ENCODE measurements around the gene MT3.

MT3 gene

DNA sequence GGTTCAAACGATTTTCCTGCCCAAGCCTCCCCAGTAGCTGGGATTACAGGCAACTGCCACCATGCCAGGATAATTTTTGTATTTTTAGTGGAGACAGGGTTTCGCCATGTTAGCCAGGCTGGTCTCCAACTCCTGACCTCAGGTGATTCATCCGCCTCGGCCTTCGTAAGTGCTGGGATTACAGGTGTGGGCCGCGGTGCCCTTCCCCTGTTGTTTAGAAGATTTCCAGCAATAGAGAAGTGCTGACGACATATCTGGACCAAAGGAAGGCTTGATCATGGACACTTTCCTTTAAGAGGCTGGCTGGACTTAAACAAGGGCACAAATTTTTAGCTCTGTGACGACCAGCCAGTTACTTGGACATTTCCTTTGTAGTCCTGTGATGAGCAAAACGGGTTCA is 41.9 kb downstream of the MT3 start:
- DNase-seq (ENCODE audit: low spot score): no peak

DNA sequence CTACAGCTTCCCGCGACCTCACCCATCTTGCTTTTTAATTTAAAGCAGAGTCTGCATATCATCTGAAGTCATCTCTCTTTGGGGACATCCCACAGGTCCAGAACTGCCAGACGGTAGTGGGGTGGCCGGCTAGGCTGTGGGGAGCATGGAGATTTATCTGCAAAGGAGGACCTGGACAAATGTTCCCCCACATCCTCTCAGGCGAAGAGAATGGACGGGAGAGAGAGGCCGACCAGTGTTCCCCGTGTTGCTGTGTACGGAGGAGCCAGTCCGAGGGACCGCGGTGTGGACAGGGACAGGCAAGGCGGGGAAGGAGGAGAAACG is 42.5 kb downstream of the MT3 start:
- no peak for DNase-seq (ENCODE audit: low spot score)

DNA sequence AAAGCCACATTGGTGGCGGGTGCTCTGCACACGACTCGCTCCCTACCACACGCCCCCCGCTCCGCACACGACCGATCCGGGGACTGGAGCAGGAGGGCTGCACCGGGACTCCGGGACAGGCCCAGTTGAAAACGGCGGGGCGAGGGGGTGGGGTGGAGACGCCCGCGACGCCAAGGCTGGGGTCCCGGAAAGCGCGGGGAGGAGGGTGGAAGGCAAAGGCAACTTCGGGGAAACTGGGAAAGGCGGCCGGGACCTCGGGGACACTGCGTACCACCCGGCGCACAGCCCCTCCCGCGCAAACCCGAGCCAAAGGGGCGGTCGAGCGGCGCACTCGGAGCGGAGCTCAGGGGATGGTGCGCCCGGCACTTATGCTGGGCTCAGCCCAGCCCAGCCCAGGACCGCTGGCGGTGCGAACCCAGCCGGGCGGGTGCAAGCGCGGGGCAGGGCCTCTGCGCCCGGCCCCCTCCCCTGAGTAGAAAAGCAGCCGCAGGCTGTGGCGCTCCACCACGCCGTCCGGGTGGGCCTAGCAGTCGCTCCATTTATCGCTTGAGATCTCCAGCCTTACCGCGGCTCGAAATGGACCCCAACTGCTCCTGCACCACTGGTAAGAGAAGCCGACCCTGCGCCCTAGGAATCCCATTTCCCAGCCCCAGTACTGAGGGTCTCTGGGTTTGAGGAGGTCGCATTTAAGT is 43.0 kb downstream of the MT3 start, which contains the start of gene MT1M:
MT1M (plus strand) TSS at position 504 of the 692 bp plus-strand sequence; CDS start at position 577, 73 bp downstream.
- no peak for DNase-seq (ENCODE audit: low spot score)

DNA sequence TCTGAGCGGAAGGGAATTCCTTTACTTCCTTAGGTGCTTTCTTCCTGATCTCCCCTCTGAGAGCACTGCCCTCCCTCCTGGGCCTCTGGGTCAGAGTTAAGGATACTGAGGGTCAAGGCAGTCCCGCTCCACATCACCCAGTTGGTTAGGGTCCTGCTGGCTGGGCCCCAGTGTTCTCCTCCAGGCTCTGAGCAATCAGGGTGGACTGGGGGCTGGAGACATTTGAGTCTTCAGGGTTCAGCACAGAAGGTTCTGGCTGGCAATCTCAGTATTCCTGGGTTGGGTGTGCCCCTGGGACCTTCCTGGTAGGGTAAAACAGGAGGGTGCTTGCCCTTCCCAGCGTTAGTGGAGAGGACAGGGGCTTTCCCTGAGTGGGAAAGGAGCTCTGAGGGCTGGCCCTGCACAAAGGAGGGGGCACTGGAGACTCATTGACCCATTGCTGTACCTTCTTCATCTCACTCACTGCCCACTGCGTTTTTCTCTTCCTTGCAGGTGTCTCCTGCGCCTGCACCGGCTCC is 43.6 kb downstream of the MT3 start:
- no peak for DNase-seq (ENCODE audit: low spot score)

DNA sequence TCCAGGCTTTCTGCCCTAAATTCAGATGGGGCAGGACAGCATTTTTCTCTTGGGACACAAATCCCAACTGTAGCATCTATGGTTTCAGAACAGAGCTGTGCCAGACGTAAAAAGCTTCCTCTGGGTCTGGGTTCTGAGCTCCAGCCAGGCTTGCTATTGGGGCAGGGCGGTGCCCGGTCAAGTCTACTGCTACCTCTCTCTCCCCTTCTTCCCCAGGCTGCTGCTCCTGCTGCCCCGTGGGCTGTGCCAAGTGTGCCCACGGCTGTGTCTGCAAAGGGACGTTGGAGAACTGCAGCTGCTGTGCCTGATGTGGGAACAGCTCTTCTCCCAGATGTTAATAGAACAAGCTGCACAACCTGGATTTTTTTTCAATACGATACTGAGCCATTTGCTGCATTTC is 44.2 kb downstream of the MT3 start:
- DNase-seq (ENCODE audit: low spot score): no peak

DNA sequence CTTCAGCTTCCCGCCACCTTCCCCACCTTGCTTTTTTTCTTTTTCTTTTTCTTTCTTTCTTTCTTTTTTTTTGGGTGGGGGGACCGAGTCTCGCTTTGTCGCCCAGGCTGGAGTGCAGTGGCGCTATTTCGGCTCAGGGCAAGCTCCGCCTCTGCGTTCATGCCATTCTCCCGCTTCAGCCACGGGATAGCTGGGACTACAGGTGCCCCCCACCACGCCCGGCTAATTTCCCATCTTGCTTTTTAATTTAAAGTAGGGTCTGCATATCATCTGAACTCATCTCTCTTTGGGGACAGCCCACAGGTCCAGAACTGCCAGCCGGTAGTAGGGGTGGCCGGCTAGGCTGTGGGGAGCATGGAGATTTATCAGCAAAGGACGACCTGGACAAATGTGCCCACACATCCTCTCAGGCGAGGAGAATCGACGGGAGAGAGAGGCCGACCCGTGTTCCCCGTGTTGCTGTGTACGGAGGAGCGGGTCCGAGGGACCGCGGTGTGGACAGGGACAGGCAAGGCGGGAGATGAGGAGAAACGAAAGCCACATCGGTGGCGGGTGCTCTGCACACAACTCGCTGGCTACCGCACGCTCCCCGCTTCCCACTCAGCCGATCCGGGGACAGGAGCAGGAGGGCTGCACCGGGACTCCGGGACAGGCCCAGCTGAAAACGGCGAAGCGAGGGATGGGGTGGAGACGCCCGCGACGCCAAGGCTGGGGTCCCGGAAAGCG is 45.5 kb downstream of the MT3 start:
- no peak for DNase-seq (ENCODE audit: low spot score)

DNA sequence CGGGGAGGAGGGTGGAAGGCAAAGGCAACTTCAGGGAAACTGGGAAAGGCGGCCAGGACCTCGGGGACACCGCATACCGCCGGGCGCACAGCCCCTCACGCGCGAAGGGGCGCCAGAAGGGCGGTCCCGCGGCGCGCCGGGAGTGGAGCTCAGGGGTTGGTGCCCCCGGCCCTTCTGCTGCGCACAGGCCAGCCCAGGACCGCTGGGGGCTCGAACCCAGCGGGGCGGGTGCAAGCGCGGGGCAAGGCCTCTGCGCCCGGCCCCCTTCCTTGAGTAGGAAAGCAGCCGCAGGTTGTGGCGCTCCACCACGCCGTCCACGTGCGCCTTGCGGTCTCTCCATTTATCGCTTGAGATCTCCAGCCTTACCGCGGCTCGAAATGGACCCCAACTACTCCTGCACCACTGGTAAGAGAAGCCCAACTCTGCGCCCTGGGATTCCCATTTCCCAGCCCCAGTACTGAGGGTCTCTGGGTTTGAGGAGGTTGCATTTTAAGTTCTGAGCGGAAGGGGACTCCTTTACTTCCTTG is 46.2 kb downstream of the MT3 start:
- DNase-seq (ENCODE audit: low spot score): no peak

DNA sequence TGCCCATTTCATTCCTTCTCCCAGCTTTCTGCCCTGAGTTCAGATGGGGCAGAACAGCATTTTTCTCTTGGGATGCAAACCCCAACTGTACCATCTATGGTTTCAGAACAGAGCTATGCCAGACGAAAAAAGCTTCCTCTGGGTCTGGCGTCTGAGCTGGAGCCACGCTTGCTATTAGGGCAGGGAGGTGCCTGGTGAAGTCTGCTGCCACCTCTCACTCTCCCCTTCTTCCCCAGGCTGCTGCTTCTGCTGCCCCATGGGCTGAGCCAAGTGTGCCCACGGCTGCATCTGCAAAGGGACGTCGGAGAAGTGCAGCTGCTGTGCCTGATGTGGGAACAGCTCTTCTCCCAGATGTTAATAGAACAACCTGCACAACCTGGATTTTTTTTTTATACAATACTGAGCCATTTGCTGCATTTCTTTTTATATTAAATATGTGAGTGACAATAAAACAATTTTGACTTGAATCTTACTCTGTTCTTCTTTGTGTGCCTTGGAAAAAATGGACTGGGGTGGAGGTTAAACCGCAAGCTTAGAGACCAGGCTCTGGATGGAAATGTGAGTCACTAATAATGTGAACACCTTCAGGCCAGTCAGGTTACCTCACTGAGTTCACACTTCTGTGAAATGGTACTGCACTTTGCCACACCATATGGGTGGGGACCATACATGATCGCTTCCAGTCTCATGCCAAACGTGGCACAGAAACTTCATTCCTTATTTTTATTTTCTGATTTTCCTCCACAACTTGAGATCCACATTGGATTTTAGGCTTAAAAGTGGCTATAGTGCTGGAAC is 47.5 kb downstream of the MT3 start:
- DNase-seq (ENCODE audit: low spot score): no peak

DNA sequence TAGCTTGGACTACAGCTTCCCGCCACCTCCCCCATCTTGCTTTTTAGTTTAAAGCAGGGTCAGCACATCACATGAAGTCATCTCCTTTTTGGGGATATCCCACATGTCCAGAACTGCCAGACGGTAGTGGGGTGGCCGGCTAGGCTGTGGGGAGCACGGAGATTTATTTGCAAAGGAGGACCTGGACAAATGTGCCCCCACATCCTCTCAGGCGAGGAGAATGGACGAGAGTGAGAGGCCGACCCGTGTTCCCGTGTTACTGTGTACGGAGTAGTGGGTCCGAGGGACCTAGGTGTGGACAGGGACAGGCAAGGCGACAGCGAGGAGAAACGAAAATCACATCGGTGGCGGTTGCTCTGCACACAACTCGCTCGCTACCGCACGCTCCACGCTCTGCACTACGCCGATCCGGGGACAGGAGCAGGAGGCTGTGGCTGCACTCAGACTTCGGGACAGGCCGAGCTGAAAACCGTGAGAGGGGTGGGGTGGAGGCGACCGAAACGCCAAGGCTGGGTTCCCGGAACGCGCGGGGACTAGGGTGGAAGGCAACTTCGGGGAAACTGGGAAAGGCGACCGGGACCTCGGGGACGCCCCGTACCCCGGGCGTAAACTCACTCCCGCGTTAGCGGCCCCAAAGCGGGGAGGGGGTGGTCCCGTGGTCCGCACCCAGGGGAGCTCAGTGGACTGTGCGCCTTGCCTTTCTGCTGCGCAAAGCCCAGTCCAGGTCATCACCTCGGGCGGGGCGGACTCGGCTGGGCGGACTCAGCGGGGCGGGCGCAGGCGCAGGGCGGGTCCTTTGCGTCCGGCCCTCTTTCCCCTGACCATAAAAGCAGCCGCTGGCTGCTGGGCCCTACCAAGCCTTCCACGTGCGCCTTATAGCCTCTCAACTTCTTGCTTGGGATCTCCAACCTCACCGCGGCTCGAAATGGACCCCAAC is 48.8 kb downstream of the MT3 start, which contains the start of gene MT1A:
MT1A (plus strand) TSS at position 853 of the 937 bp plus-strand sequence; CDS start at position 926, 73 bp downstream.
- DNase-seq (ENCODE audit: low spot score): no peak

DNA sequence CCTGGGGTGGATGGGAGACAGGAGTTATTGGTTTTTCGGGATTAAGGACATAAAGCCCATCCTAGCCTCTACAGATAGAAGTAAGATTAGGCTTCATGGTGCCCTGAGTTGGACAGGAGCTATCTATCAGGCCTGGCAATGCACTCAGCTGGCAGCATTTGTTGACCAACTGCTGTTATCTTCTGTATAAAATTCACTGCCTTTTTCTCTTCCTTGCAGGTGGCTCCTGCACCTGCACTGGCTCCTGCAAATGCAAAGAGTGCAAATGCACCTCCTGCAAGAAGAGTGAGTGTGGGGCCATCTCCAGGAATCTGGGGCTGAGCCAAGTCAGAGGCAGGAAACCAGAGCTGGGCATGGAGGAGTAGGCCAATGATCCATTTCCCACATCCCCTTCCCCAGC is 49.7 kb downstream of the MT3 start:
- DNase-seq (ENCODE audit: low spot score): no peak

DNA sequence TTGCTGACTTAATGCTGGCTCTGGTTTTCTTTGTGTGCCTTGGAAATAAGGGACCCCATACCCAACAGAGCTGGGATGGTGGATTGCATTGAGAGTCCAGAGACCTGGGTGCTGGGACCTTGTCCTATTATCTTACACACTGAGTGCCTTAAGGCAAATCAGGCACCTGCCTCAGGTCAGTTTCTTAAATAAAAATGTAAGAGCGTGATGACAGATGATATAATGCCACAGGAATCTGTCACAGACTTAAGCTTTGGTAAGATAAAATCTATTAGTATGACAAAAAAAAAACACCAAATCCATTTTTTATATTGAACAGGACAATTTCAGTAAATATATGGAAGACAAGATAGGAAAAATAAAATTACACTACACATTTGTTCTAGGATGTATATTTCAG is 50.7 kb downstream of the MT3 start:
- no peak for DNase-seq (ENCODE audit: low spot score)

All from NAMALWA (cell line).